Measurements from ENCODE around the gene SEC14L5. TPM values are rescaled to one million over a fixed set of nuclear protein-coding genes. Genes with fewer than 3 reads are reported as not detected.
A peak's percentile ranks its signal among the peaks of the same experiment; 100 is the strongest.

Gene SEC14L5
- polyA plus RNA-seq, 3 donors: 0.03 TPM; not detected in 2

DNA sequence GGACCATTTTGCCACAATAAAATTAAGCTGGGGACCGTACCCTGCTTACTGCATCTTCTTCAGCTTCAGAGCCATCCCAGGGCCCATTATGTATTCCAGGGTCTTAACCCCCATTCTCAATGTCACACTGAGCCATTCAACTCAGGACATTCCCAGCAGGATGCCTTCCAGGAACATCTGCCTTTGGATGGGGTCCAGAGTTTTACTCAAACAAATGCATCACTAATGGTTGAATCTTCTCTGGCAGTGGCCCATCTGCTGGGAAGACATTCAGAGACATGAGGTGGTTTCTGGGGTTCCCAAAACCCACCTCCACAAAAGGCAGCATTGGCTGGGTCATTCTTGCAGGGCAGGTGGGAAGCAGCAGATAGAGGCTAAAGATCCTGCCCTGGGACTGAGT lies 3.4 kb upstream of the SEC14L5 start:
- no peak overlapping the region for H3K4me2 ChIP-seq (replicated peaks; ENCODE audit: extremely low read depth, low read length, poor library complexity, severe bottlenecking)
- H3K9me3 Mint-ChIP-seq: peaks cover 0 to 8% (median 2%) of the 10 kb centered on the region in 7 donors
- H3K9me3 ChIP-seq (replicated peaks in 1 of 2; ENCODE audit: control insufficient read depth in 1 of 2, insufficient read depth in 1 of 2, low read length in 2 of 2): no peaks in the 10 kb centered on the region
- no peak overlapping the region for H2AFZ ChIP-seq (ENCODE audit: insufficient read depth, low read depth, low read length, poor library complexity, severe bottlenecking)
- no peaks in the 10 kb centered on the region for H3K36me3 ChIP-seq (replicated peaks in 1 of 2; ENCODE audit: control insufficient read depth in 1 of 2, insufficient read depth in 2 of 2, low read length in 2 of 2)
- peaks cover 0 to 16% of the 10 kb centered on the region in 2 donors for H3K27me3 ChIP-seq (ENCODE audit: control insufficient read depth in 2 of 2, insufficient read depth in 2 of 2, low read length in 2 of 2)
- H3K79me2 ChIP-seq (ENCODE audit: insufficient read depth, low read length): no peaks in the 10 kb centered on the region
- no peaks in the 10 kb centered on the region for H3K36me3 Mint-ChIP-seq
- intact Hi-C loops (cut with micrococcal nuclease): loop anchor here (5.0 to 10.0 kb wide), 2 partner anchors 110 to 143 kb away; partner anchors contain the start of genes EEF2KMT (in 1 of the 2), GLYR1 (in 1 of the 2) and UBN1 (in 1 of the 2)
- peak overlapping the region in 1 of 7 donors; percentile 53 for H3K27ac Mint-ChIP-seq
- TF ChIP-seq CTCF (IDR thresholded peaks at IDR 0.05): no peak
- DNase-seq: no peak
- H3K4me1 ChIP-seq (ENCODE audit: control insufficient read depth in 1 of 2, insufficient read depth in 2 of 2, low read length in 2 of 2): peaks cover 11 to 17% of the 10 kb centered on the region in 2 donors
- no peak overlapping the region for H3K4me3 Mint-ChIP-seq
- H3K27me3 Mint-ChIP-seq (ENCODE audit: low read depth in 3 of 3): peaks cover 18 to 57% (median 22%) of the 10 kb centered on the region in 3 donors
- H3K4me3 ChIP-seq (replicated peaks in 1 of 3; ENCODE audit: low read depth in 2 of 3, low read length in 3 of 3): no peak overlapping the region
- no peak overlapping the region for H3K9ac ChIP-seq (ENCODE audit: insufficient read depth, low read length, poor library complexity, severe bottlenecking)
- 82% methylated on average over 1 of the region's 1 CpG for WGBS (ENCODE audit: insufficient coverage)
- no peak overlapping the region for H3K27ac ChIP-seq (ENCODE audit: low read depth in 1 of 2, low read length in 2 of 2)
- H4K20me1 ChIP-seq (ENCODE audit: insufficient read depth, low read length): no peaks in the 10 kb centered on the region
- peaks cover 17% of the 10 kb centered on the region for H3K4me1 Mint-ChIP-seq

- peaks cover 22 to 72% (median 25%) of the 10 kb centered on the region in 3 donors for H3K27me3 Mint-ChIP-seq (ENCODE audit: low read depth in 3 of 3)
- 26% methylated on average over 8 of the region's 10 CpGs for WGBS (ENCODE audit: insufficient coverage)
- no peak for TF ChIP-seq CTCF (IDR thresholded peaks at IDR 0.05)
- no peaks in the 10 kb centered on the region for H4K20me1 ChIP-seq (ENCODE audit: insufficient read depth, low read length)
- peak overlapping the region; percentile 77 for H3K4me2 ChIP-seq (replicated peaks; ENCODE audit: extremely low read depth, low read length, poor library complexity, severe bottlenecking)
- no peak overlapping the region for H3K27ac ChIP-seq (ENCODE audit: low read depth in 1 of 2, low read length in 2 of 2)
- peaks cover 17% of the 10 kb centered on the region for H3K4me1 Mint-ChIP-seq
- no peak for DNase-seq
- no peaks in the 10 kb centered on the region for H3K9me3 ChIP-seq (replicated peaks in 1 of 2; ENCODE audit: control insufficient read depth in 1 of 2, insufficient read depth in 1 of 2, low read length in 2 of 2)
- H3K27me3 ChIP-seq (ENCODE audit: control insufficient read depth in 2 of 2, insufficient read depth in 2 of 2, low read length in 2 of 2): peaks cover 0 to 22% of the 10 kb centered on the region in 2 donors
- no peaks in the 10 kb centered on the region for H3K79me2 ChIP-seq (ENCODE audit: insufficient read depth, low read length)
- H3K9me3 Mint-ChIP-seq: peaks cover 0 to 8% (median 2%) of the 10 kb centered on the region in 7 donors
- H3K36me3 ChIP-seq (replicated peaks in 1 of 2; ENCODE audit: control insufficient read depth in 1 of 2, insufficient read depth in 2 of 2, low read length in 2 of 2): no peaks in the 10 kb centered on the region
- no peak overlapping the region for H3K9ac ChIP-seq (ENCODE audit: insufficient read depth, low read length, poor library complexity, severe bottlenecking)
- peaks cover 11 to 17% of the 10 kb centered on the region in 2 donors for H3K4me1 ChIP-seq (ENCODE audit: control insufficient read depth in 1 of 2, insufficient read depth in 2 of 2, low read length in 2 of 2)
- peak overlapping the region in 4 of 7 donors; percentile 52 to 82 (median 62) for H3K27ac Mint-ChIP-seq
- peak overlapping the region; percentile 79 to 91 for H3K4me3 Mint-ChIP-seq
- H3K4me3 ChIP-seq (replicated peaks in 1 of 3; ENCODE audit: low read depth in 2 of 3, low read length in 3 of 3): peak overlapping the region; percentile 27 to 72 (median 34)
- no peaks in the 10 kb centered on the region for H3K36me3 Mint-ChIP-seq
- intact Hi-C loops (cut with micrococcal nuclease): loop anchor here (5.0 to 10.0 kb wide), 2 partner anchors 113 to 140 kb away; partner anchors contain the start of genes EEF2KMT (in 1 of the 2), GLYR1 (in 1 of the 2) and UBN1 (in 1 of the 2)
- peak overlapping the region; percentile 81 for H2AFZ ChIP-seq (ENCODE audit: insufficient read depth, low read depth, low read length, poor library complexity, severe bottlenecking)
Observed at GRCh38 chr16:4957420-4957719, 760 bp upstream of the SEC14L5 start.

Measured in CD14-positive monocyte (primary cell).